DMS114 treated with DMSO at 0.1 percent for 48 hours (cell line): ENCODE data around the gene OR2A12.
"Not testable (repeated sequence)": the region's sequence is repeated elsewhere in the genome, so short reads cannot be mapped to it uniquely, and the experiment has no call there.

Source experiments
- DNase-seq: peaks from one replicate; lab custom pipeline; 2025; ENCODE audit not compliant: unreplicated experiment; lab: John Stamatoyannopoulos, UW

The OR2A12 gene

GRCh38 chr7:144085978-144086377, at the start of gene OR2A12:
Gene OR2A12 (plus strand): TSS chr7:144086278. CDS start chr7:144095108, 8,830 bp downstream.
- DNase-seq = no peak

DNA sequence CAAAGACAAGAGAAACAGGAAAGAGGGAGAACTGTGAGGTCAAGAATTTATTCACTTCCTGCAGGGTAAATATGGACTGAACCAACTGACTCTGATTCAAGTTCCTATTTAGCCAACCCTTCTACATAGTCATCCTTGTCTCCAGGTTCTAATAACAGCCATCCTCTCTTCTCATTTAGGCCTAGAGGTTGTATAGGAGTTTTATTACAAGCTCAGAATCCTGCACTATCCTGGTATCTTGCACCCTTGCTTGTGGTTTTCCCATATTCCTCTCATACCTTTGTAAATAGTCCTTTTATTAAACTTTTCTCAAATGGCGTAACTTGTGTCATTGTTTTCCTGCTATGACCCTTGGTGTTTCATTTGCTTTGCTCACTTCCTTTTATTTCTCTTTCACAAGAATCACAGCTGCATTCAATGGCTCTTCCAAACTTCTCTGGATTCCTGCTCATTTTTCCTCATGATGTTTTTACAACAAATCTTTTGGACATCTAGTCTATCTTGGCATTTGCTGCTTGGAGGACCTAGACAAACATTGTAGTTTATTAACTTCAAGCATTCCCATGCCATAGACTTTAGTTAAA, 49.7 kb upstream of the OR2A12 start:
- DNase-seq = no peak

DNA sequence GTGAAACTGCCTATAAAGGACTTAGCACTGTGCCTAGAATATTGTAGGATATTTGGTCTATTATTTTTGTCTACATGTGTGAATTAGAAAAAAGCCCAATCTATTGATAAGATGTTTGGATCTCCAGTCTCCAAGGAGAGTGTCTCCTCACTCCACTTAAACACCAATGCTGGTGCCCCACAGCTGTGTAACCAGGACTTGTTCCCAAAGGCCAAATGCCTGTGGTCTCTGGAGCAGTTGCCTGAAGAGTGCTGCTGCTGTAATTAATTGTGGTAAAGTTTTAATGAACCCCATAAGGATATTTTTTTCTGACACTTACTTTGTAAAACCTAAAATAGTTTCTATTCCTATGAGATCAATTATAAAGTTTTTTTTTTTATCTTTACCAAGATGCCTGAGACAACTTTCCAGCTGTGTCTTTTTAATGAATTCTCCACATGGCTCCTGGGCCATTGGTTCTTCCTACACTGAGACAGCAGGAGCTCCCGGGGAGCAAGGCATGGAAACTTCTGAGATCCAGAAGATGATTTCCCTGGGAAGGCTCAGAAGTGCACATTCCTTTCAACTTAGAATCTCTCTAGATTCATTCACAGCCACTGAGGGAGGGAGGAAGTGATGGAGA, 48.6 kb upstream of the OR2A12 start:
- no peak for DNase-seq

- no peak for DNase-seq
Observed at GRCh38 chr7:144038887-144039286, 47.2 kb upstream of the OR2A12 start.

DNA sequence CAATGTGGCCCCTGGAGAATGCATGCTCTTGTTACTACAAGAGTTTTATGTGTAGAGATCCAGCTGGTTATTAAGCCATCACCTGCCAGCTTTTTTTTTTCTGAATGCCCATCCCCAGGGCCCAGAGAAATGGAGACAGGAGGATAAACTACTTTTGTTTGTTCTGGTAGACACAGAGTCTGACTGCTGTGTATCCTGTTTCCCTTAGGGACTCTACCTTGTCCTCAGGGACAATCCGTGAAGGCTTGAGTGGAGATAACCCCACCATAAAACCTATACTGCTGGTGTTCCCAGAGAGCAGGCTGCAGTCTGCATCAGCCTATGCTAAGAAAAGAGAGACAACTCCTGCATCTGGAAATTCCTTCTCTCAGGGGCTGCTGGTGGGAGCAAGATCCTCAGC, 37.4 kb upstream of the OR2A12 start, which contains the start of gene OR2A5:
TSS of gene OR2A5 (plus strand) at position 301 of the 400 bp plus-strand sequence. CDS start 1,454 bp downstream, outside the sequence.
- DNase-seq = no peak

- no peak for DNase-seq
Observed at GRCh38 chr7:144049491-144049890, 36.6 kb upstream of the OR2A12 start.

DNA sequence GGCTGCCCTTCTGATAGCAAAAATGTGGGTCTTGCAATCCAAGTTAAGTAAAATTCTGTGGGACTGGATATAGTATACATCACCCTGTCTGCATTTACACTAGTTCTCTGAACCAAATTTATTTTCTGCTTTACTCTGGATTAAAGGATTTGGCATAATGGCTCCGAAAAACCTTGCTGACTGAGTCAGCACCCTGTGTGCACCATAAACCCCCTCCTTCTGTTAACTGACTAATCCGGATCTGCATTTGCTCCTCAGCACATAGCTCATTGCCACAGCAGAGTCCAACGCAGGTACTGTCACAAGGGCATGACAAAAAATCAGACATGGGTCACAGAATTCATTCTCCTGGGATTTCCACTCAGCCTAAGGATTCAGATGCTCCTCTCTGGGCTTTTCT, 36.0 kb upstream of the OR2A12 start:
- no peak for DNase-seq

DNA sequence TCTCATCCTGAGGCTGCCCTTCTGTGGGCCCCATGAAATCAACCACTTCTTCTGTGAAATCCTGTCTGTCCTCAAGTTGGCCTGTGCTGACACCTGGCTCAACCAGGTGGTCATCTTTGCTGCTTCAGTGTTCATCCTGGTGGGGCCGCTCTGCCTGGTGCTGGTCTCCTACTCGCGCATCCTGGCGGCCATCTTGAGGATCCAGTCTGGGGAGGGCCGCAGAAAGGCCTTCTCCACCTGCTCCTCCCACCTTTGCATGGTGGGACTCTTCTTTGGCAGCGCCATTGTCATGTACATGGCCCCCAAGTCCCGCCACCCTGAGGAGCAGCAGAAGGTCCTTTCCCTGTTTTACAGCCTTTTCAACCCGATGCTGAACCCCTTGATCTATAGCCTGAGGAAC, 35.2 kb upstream of the OR2A12 start:
- DNase-seq = not testable (repeated sequence)

- no peak for DNase-seq
Observed at GRCh38 chr7:144057954-144058353, 28.1 kb upstream of the OR2A12 start.

DNA sequence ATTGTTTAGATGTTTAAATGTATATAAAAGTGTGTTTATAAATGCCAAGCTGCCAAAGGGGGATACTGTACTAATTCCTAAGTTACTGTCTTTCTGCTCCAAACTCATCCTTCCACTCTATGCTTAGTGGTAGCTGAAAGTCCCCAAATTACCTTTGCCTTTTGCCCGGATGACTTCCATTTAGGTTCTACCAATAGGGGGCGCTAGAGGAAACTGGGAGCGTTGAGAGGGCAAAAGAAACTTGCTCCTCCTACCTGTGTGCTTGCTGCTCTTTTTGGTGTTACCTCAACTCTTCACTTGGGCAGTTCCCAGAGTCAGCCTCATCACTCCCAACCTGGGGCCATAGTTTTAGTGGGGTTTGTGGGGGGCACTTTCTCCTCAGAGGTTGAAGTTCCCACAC, 22.4 kb upstream of the OR2A12 start:
- no peak for DNase-seq

- no peak for DNase-seq
Observed at GRCh38 chr7:144069511-144069910, 16.6 kb upstream of the OR2A12 start, which contains the start of gene OR2A25. Gene OR2A25 (plus strand): TSS chr7:144069811. CDS start chr7:144074220, 4,409 bp downstream.

GRCh38 chr7:144069953-144070352, 16.1 kb upstream of the OR2A12 start:
- no peak for DNase-seq

DNA sequence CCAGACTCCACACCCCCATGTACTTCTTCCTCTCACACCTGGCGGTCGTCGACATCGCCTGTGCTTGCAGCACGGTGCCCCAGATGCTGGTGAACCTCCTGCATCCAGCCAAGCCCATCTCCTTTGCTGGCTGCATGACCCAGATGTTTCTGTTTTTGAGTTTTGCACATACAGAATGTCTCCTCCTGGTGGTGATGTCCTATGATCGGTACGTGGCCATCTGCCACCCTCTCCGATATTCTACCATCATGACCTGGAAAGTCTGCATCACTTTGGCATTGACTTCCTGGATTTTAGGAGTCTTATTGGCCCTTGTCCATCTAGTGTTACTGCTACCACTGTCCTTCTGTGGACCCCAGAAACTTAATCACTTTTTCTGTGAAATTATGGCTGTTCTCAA, 11.7 kb upstream of the OR2A12 start:
- no peak for DNase-seq

- DNase-seq = no peak
Observed at GRCh38 chr7:144086730-144087129, 652 bp downstream of the OR2A12 start.

- DNase-seq = no peak
Observed at GRCh38 chr7:144087230-144087629, 1.2 kb downstream of the OR2A12 start.

- no peak for DNase-seq
Observed at GRCh38 chr7:144090667-144091066, 4.6 kb downstream of the OR2A12 start.

DNA sequence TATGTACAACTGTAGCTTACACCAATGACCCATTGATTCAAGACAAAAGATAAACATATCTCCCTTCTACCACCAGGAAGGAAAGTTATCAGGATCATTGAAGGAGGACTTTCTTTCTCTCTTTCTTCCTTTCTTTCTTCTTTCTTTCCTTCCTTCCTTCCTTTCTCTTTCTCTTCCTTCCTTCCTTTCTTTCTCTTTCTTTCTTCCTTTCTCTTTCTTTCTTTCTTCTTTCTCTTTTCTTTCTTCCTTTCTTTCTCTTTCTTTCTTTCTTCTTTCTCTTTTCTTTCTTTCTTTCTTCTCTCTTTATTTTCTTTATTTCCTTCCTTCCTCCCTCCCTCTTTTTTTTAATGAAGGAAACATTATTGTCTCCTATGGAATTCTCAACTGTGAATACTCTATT, 12.7 kb downstream of the OR2A12 start:
- no peak for DNase-seq

DNA sequence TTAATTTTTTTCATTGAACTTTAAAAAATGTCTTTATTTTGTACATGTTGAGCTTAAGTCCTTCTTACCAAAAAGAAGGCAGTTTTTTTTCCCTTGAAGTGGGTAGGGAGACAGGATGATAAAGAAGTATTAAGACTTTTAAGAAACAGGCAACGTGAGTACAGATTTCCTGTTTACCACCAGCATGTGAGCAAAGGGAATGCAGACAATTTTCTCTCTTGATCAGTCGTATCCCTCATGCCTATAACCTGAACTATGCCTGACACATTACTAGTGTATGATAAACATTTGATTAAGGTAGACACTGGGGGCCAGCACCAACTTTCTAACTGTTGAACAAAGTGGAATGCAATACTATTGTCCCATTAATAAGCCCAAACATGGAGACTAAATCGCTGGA, 14.5 kb downstream of the OR2A12 start:
- DNase-seq = no peak

DNA sequence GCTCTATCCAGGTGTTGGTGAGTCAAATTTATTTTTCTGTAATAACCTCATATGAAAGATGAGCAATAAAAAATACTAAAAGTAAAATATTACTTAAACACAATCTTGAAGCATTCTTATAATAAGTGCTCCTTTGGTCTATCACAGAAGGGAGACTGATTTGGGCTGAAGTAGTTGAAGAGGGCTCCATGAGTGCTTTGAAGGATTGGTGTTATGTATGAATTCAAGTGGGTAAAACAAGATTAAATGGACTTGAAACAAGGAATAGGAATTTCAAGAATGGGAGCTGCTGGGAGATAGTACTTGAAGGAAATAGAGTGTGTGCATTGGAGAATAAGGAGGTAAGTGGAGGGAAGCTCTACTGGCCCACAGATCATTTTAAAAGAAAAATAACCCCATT, 16.0 kb downstream of the OR2A12 start:
- no peak for DNase-seq

- no peak for DNase-seq
Observed at GRCh38 chr7:144105211-144105610, 19.1 kb downstream of the OR2A12 start.

DNA sequence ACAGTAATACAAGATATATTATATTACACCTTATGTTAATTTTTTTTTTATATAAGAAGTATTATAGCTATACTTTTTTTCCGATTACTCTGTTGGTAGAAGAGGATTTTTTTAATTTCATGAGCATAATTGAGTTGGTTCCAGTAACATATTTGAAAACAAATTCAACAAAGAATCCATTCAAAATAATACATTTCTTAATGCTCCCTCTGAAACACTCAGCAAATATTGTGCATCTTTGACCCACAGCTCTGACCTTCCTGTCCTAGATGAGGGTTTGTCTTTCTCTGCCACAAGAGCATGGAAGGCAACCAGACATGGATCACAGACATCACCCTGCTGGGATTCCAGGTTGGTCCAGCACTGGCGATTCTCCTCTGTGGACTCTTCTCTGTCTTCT, 23.2 kb downstream of the OR2A12 start, which contains the start of gene OR2A2:
TSS of gene OR2A2 (plus strand) at position 301 of the 400 bp plus-strand sequence. CDS start at position 301, 0 bp downstream.
- DNase-seq = no peak

- DNase-seq = no peak
Observed at GRCh38 chr7:144110272-144110671, 24.2 kb downstream of the OR2A12 start.

GRCh38 chr7:144113651-144114050, 27.6 kb downstream of the OR2A12 start:
- no peak for DNase-seq
